NCI-H1436 (cell line): Measurements from ENCODE around the gene KIR3DL3.
A peak's percentile ranks its signal among the peaks of the same experiment; 100 is the strongest.
"Not testable (repeated sequence)": the region's sequence is repeated elsewhere in the genome, so short reads cannot be mapped to it uniquely, and the experiment has no call there.

Source experiments
- DNase-seq: peaks from one replicate; lab custom pipeline; 2025; lab: John Stamatoyannopoulos, UW

KIR3DL3 gene

GRCh38 chr19:54724142-54724541 is at the start of gene KIR3DL3:
Gene KIR3DL3, plus strand, starts transcription at chr19:54724442. Its CDS starts 55 bp downstream, at chr19:54724497.
- no peak for DNase-seq

GRCh38 chr19:54676210-54676834 is 47.9 kb upstream of the KIR3DL3 start:
- DNase-seq, result peak; percentile 10

- no peak for DNase-seq
These were observed 47.0 kb upstream of the KIR3DL3 start for GRCh38 chr19:54677217-54677616.

- DNase-seq, result not testable (repeated sequence)
These were observed 42.6 kb upstream of the KIR3DL3 start for GRCh38 chr19:54681596-54681995.

GRCh38 chr19:54682306-54682856 is 41.9 kb upstream of the KIR3DL3 start:
- no peak for DNase-seq

GRCh38 chr19:54684527-54684926 is 39.7 kb upstream of the KIR3DL3 start:
- DNase-seq, result no peak

GRCh38 chr19:54691582-54692297 is 32.5 kb upstream of the KIR3DL3 start:
- DNase-seq, result no peak

GRCh38 chr19:54692298-54692615 is 32.0 kb upstream of the KIR3DL3 start:
- no peak for DNase-seq

GRCh38 chr19:54694648-54695047 is 29.6 kb upstream of the KIR3DL3 start:
- DNase-seq, result no peak

GRCh38 chr19:54696117-54696548 is 28.1 kb upstream of the KIR3DL3 start:
- no peak for DNase-seq

- no peak for DNase-seq
These were observed 27.5 kb upstream of the KIR3DL3 start for GRCh38 chr19:54696766-54697165.

GRCh38 chr19:54697716-54698115 is 26.5 kb upstream of the KIR3DL3 start:
- not testable (repeated sequence) for DNase-seq

GRCh38 chr19:54704928-54705327 is 19.3 kb upstream of the KIR3DL3 start:
- no peak for DNase-seq

- no peak for DNase-seq
These were observed 16.3 kb upstream of the KIR3DL3 start for GRCh38 chr19:54707962-54708361.

GRCh38 chr19:54708781-54709180 is 15.5 kb upstream of the KIR3DL3 start:
- DNase-seq, result no peak

GRCh38 chr19:54709212-54709948 is 14.9 kb upstream of the KIR3DL3 start:
- DNase-seq, result no peak

GRCh38 chr19:54709956-54710355 is 14.3 kb upstream of the KIR3DL3 start:
- not testable (repeated sequence) for DNase-seq

- no peak for DNase-seq
These were observed 402 bp downstream of the KIR3DL3 start for GRCh38 chr19:54724644-54725043.

GRCh38 chr19:54725321-54725720 is 1.1 kb downstream of the KIR3DL3 start:
- no peak for DNase-seq

- DNase-seq, result no peak
These were observed 3.3 kb downstream of the KIR3DL3 start for GRCh38 chr19:54727562-54727961.

- no peak for DNase-seq
These were observed 3.9 kb downstream of the KIR3DL3 start for GRCh38 chr19:54728167-54728566.

- no peak for DNase-seq
These were observed 5.4 kb downstream of the KIR3DL3 start for GRCh38 chr19:54729416-54730188.
